Astrocyte of the hippocampus (primary cell): ENCODE results near the gene TUBGCP6.
"Not testable (repeated sequence)": the region's sequence is repeated elsewhere in the genome, so short reads cannot be mapped to it uniquely, and the experiment has no call there.

Experiments used
- DNase-seq: peaks from one replicate; pipeline ENCODE4 v3.0.0; 2011; ENCODE audit warnings: low read depth, low spot score

The TUBGCP6 gene

GRCh38 chr22:50280022-50280707 is 35.3 kb upstream of the TUBGCP6 start:
- DNase-seq = no peak

DNA sequence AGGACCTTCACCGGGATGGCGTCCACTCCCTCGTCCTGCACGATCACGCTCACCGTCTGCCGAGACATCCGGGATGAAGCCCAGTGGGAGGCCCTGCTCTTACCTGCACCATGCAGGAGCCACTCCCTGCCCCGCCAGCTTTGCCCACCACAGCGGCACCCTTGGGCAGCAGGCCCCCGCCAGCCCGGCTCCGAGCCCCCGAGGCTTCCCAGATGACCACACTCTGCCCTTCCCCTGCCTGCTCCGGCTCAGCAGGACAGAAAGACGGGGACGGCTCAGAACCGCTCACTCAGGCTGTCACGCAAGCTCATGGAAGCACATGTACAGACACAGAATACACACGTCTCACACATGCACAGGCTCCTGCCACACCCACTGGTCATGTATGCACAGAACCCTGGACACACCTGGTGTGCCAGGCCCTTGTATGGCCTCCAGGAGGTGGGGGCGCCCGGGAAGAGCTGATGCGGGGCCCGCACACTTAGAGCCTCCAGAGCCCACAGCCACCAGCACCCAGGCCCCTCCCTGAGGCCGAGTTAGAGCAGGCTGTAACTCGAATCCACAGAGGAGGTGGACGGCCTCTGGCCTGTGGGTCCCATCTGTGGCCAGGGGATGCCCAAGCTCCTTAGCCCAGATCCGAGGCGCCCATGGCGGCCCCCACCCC is 34.3 kb upstream of the TUBGCP6 start:
- DNase-seq = no peak

DNA sequence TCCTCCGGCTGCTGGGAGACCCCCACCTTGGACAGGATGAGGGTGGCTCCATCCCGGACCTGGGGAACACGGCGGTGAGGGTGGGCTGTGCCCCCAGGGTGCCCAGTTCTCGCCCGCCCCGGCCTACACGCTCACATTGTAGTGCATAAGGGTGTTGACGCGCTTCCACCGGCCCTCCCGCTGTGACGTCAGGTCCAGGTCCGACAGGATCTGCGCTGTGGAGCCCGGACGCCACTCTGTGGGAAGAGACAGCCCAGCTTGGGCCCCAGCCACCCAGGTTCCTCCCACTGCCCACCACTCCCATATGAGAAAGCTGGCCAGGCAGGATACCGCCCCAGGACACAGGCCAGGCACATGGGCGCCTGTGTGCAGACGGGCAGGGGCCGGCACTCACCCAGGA is 33.6 kb upstream of the TUBGCP6 start:
- no peak for DNase-seq

- no peak for DNase-seq
Observed at GRCh38 chr22:50277761-50278160, 32.9 kb upstream of the TUBGCP6 start.

GRCh38 chr22:50276143-50276542 is 31.3 kb upstream of the TUBGCP6 start:
- peak; percentile 78 for DNase-seq

- no peak for DNase-seq
Observed at GRCh38 chr22:50275181-50276055, 30.6 kb upstream of the TUBGCP6 start.

GRCh38 chr22:50274771-50275170 is 29.9 kb upstream of the TUBGCP6 start:
- no peak for DNase-seq

- DNase-seq = peak; percentile 74
Observed at GRCh38 chr22:50274311-50274710, 29.5 kb upstream of the TUBGCP6 start.

GRCh38 chr22:50273781-50274180 is 29.0 kb upstream of the TUBGCP6 start:
- DNase-seq = not testable (repeated sequence)

DNA sequence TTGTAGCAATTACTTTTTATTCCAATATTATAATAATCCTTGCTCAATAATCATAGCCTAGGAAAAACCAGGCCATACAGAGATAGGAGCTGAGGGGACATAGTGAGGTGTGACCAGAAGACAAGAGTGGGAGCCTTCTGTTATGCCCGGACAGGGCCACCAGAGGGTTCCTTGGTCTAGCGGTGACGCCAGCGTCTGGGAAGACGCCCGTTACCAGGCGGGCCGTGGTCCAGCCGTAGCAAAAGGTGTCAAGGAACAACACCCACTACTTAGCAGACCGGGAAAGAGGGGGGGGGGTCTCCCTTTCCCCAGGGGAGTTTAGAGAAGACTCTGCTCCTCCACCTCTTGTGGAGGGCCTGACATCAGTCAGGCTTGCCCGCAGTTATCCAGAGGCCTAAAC is 28.5 kb upstream of the TUBGCP6 start:
- not testable (repeated sequence) for DNase-seq

- DNase-seq = no peak
Observed at GRCh38 chr22:50272044-50272802, 27.4 kb upstream of the TUBGCP6 start.

DNA sequence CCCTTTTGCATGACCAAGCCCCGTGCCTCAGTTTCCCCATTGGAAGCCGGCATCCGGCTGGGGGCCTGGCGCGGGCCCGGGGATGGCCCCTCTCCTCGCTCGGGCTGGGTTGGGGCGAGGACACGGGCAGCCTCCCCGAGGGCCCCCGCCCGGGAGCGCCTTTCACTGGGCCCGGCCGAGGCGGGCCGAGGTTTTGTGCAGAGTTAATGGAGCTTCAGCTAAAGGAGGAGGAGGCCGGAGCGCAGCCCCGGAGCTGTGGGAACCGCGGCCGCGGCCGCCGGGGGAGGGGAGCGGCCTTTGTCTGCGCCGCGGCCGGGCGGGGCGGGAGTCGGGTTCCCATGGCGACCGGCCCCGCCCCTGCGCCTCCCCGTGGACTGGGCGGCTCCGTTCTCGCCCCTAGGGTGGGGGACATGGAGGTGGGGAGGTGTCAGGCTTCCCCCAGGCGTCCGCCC is 26.7 kb upstream of the TUBGCP6 start:
- peak; percentile 88 for DNase-seq

DNA sequence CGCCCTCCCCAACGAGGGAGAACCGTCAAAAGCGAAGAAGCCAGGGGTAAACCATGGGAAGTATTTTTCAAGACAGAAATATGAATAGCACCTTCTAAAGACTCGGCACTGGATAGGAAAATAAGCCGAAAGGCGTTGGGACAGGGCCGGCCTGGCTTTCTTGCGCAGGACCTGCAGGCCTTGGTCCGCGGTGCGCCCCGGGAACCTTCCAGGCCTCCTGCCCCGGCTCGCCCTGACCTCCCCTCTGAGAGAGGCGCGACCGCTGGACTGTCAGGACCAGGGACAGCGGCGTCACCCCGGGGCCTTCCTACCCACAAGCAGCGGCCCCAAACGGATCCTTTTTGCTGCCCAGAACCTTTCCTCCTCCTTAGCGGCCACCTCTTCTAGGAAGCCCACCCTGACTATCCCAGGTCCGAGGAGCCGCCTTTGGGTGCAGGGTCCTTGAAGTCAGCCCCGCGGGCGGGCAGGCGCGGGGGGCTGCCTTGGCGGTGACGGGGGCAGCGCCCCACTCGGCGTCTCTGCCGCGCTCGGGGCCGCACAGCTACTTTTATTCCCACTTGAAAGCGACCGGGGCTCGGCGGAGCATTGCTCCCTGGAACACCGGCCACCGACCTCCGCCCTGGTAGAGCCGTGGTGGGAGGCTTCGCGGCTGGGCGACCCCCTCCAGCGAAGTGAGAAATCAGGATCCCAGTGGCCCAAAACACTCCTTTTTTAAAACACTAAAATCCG is 26.0 kb upstream of the TUBGCP6 start:
- peak; percentile 88 for DNase-seq

- peak; percentile 88 for DNase-seq
Observed at GRCh38 chr22:50269970-50270665, 25.3 kb upstream of the TUBGCP6 start, which contains the start of gene MAPK11. Gene MAPK11, minus strand, starts transcription at chr22:50270380. Its CDS starts 88 bp downstream, at chr22:50270292.

- peak; percentile 34 for DNase-seq
Observed at GRCh38 chr22:50269573-50269969, 24.7 kb upstream of the TUBGCP6 start.

- peak; percentile 57 for DNase-seq
Observed at GRCh38 chr22:50268655-50269113, 23.9 kb upstream of the TUBGCP6 start.

GRCh38 chr22:50267591-50268390 is 23.0 kb upstream of the TUBGCP6 start:
- DNase-seq = peak; percentile 64

DNA sequence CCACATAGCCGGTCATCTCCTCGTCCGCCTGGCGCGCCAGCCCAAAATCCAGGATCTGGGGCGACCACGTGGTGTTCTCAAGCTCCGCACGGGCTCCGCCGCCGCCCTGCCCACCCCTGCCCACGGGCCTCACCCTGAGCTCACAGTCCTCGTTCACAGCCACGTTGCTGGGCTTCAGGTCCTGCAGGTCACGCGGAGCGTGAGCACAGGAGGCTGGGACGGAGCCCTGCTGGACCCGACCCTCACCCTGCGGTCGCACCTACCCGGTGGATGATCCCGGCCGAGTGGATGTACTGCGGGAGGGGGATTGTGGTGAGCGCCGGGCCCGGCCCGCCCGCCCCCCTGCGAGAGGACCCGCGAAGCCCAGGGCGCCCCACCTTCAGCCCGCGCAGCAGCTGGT is 22.2 kb upstream of the TUBGCP6 start:
- no peak for DNase-seq
